NCI-H1694 treated with DMSO at 0.1 percent for 48 hours (cell line): ENCODE data around the gene DOCK6.
"Not testable (repeated sequence)": the region's sequence is repeated elsewhere in the genome, so short reads cannot be mapped to it uniquely, and the experiment has no call there.

Experiments
- DNase-seq: peaks from one replicate; lab custom pipeline; 2025; lab: John Stamatoyannopoulos, UW

The DOCK6 gene

DNA sequence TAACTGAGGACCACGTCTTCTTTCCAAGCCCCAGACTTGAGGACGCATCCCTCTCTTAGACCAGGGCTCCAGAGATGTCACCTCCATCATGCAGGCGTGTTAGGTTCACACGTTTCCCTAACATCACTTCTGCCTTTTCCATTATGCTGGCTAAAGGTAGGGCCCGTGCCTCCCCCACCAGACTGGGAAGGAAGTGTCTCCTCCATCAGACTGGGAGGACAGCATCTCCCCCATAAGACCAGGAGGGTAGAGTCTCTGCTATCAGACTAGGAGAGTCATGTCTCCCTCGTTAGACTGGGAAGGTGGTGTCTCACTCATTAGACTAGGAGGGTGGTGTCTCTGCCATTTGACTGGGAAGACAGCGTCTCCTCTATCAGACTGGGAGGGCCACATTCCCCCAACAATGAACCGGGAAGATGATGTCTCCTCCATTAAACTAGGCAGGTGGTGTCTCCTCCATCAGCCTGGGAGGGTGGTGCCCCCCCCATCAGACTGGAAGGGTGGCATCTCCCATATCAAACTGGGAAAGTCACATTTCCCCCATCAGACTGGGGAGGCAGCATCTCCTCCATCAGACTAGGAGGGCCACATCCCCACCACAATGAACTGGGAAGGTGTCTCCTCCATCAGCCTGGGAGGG, 88.7 kb downstream of the DOCK6 start:
- no peak for DNase-seq

- no peak for DNase-seq
Measured at GRCh38 chr19:11172576-11172975, 89.7 kb downstream of the DOCK6 start.

GRCh38 chr19:11171144-11171543, 91.2 kb downstream of the DOCK6 start:
- no peak for DNase-seq

- DNase-seq: no peak
Measured at GRCh38 chr19:11169896-11170678, 92.2 kb downstream of the DOCK6 start.

- DNase-seq: no peak
Measured at GRCh38 chr19:11168568-11168967, 93.8 kb downstream of the DOCK6 start.

- no peak for DNase-seq
Measured at GRCh38 chr19:11166281-11167142, 95.8 kb downstream of the DOCK6 start.

GRCh38 chr19:11165486-11166030, 96.8 kb downstream of the DOCK6 start:
- DNase-seq: no peak

GRCh38 chr19:11164879-11165406, 97.4 kb downstream of the DOCK6 start:
- DNase-seq: no peak

DNA sequence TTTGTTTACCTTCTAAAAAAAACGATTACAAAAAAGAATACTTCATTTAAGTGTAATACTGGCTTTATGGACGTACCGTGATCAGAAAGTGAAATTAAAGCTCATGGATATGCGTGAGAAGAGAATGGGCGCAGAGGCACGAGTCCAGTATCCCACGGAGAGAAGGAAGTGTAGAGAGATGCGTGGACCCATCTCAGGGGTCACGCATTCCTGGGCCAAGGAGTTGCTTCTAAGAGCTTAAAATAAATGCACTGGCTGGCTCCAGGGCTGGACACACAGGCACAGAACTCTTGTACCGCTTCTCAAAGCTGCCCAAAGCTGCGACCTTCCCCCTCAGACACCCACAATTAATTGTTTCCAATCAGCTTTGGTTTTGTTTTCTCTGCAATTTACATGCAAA, 98.0 kb downstream of the DOCK6 start:
- DNase-seq: no peak

DNA sequence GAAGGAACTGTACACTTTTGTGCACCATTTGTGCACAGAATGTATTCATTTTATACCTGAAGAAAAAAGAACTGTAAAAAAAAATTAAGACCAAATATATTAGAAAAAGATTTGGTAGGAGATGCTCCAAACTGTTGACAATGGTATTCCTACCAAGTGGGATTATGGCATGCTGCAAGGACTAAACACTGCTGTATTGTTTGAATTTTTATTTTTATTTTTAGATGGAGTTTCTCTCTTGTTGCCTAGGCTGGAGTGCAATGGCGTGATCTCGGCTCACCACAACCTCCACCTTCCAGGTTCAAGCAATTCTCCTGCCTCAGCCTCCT, 101.9 kb downstream of the DOCK6 start:
- DNase-seq: not testable (repeated sequence)

- no peak for DNase-seq
Measured at GRCh38 chr19:11159598-11160439, 102.5 kb downstream of the DOCK6 start.

- peak; percentile 97 for DNase-seq
Measured at GRCh38 chr19:11155373-11156120, 106.8 kb downstream of the DOCK6 start, which contains the start of gene SPC24. Gene SPC24, minus strand, starts transcription at chr19:11155782. Its CDS starts 6 bp downstream, at chr19:11155776.

- DNase-seq: no peak
Measured at GRCh38 chr19:11154683-11155047, 107.7 kb downstream of the DOCK6 start.

DNA sequence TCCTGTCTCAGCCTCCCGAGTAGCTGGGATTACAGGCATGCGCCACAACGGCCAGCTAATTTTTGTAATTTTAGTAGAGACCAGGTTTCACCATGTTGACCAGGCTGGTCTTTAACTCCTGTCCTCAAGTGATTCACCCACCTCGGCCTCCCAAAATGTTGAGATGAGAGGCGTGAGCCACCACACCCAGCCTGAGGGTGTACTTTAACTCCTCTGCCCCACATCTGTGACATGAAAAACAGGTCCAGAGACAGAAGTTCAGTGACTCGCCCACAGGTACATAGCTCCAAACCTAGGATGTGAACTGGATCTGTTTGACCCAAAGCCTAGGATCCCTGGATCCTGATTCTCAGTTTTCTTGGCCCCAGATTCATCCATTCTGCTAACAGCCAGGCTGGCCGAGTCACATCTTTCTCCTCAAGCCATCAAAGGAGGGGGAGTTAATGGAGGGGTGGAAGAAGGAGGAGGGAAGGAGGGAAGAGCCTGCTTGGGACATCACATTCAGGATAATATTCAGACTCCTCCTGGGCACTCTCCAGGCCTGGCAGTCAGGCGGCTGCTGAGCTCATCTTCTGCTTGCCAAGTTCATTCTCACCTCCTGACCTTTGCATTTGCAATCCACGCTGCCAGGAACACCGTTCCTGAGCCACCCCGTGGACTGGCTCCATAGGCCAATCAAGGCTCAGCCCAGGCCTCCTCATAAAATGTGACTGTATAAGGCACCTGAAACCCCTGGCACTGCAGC, 109.8 kb downstream of the DOCK6 start:
- no peak for DNase-seq

DNA sequence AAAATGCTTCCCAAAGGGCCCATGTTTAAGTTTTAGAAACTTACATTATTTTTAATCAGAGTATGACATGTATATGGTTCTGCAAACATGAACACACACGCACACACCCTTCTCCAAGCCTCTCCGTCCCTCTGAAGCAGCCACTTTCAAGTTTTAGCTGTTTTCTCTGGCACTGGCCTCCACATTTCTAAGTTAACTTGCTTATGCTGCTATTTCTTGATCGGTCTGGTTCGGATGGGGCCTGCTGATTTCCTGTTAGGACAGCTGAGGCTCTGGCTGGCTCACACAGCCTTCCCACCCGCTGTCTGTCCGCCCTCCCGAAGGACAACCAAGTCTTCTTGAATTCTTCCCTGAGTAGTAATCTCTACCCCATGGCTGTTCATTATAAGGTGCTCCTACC, 111.1 kb downstream of the DOCK6 start:
- DNase-seq: no peak
